Esophagus muscularis mucosa (tissue), 4 donors: Measurements from ENCODE around the gene C1orf159. TPM values are rescaled to one million over a fixed set of nuclear protein-coding genes. Genes with fewer than 3 reads are reported as not detected.
A peak's percentile ranks its signal among the peaks of the same experiment; 100 is the strongest.

Source experiments
- DNase-seq: peaks from one replicate; pipeline ENCODE4 v3.0.0-alpha.2; 2017; ENCODE audit errors: extremely low spot score
- H3K27ac ChIP-seq, 4 donors: fragments of 200-600 bp; sonication (generic); replicated peaks in 1 of 4; 1 replicate in 3 of 4; 2 replicates in 1 of 4; pipeline ENCODE4 v1.5.1; 2016 to 2019; ENCODE audit warnings: mild to moderate bottlenecking in 1 of 4
- H3K27me3 ChIP-seq, 4 donors: fragments of 200-600 bp; sonication (generic); one replicate each; pipeline versions ENCODE4 v1.5.1 to v1.6.0; 2016 to 2019
- H3K36me3 ChIP-seq, 4 donors: fragments of 200-600 bp; sonication (generic); one replicate each; pipeline ENCODE4 v1.5.1; 2016 to 2019
- H3K4me1 ChIP-seq, 4 donors: fragments of 200-600 bp; sonication (generic); one replicate each; pipeline ENCODE4 v1.5.1; 2016 to 2019
- H3K4me3 ChIP-seq, 4 donors: fragments of 200-600 bp; sonication (generic); 1 replicate in 2 of 4; 2 replicates in 2 of 4; pipeline ENCODE4 v1.5.1; 2016 to 2019; ENCODE audit warnings: mild to moderate bottlenecking in 4 of 4, moderate library complexity in 1 of 4
- H3K9me3 ChIP-seq, 4 donors: fragments of 200-600 bp; sonication (generic); 1 replicate in 3 of 4; 2 replicates in 1 of 4; pipeline ENCODE4 v1.5.1; 2016 to 2019
- CTCF ChIP-seq, 3 experiments: fragments of 200-600 bp in 2 of 3; fragments of 450-650 bp in 1 of 3; sonication (generic) in 2 of 3; IDR thresholded peaks; one replicate each; pipeline ENCODE4 v1.5.1; 2017 to 2019; ENCODE audit warnings: antibody characterized with exemption in 3 of 3, mild to moderate bottlenecking in 2 of 3, moderate library complexity in 1 of 3
- EP300 ChIP-seq: sonication (generic); formaldehyde crosslinking; IDR thresholded peaks from one replicate; pipeline ENCODE4 v1.6.1; 2017; ENCODE audit warnings: antibody characterized with exemption
- POLR2A ChIP-seq: fragments of 450-650 bp; IDR thresholded peaks from one replicate; pipeline ENCODE4 v1.6.1; 2017; ENCODE audit warnings: antibody characterized with exemption, moderate library complexity, mild to moderate bottlenecking, low read depth
- POLR2AphosphoS5 ChIP-seq, 2 donors: sonication (generic); formaldehyde crosslinking; IDR thresholded peaks; one replicate each; pipeline ENCODE4 v1.6.1; 2017; ENCODE audit warnings: antibody characterized with exemption in 2 of 2
- WGBS: methylation state at CpG from one replicate; pipeline ENCODE4 v1.1.5; 2018; 5-methylcytosine and 5-hydroxymethylcytosine counted together
- intact Hi-C: fragments of 100-400 bp; cut with DNase I; formaldehyde crosslinking; loops from one replicate; pipeline ENCODE4 v1.15.1; 2023
- total RNA-seq, 4 donors: library from RNA; depleted of rRNA; stranded (reverse); fragments of >200 nt; gene quantifications; one replicate each; pipeline versions ENCODE4 v1.1.0 to v1.2.1, GENCODE V29; 2016

C1orf159 gene
- total RNA-seq, 4 donors from 2014 or later = 4.2 to 11.9 (median 8.5) TPM

GRCh38 chr1:1163538-1164070 is 47.7 kb upstream of the C1orf159 start:
- no peaks in the 10 kb centered on the region for H3K36me3 ChIP-seq
- H3K4me3 ChIP-seq = peak overlapping the region in 1 of 4 donors; percentile 27
- peaks cover 3 to 10% (median 4%) of the 10 kb centered on the region in 4 donors for H3K4me1 ChIP-seq
- WGBS = 92% methylated on average over 26 of the region's 33 CpGs
- intact Hi-C loops = no loop called here
- H3K27ac ChIP-seq = peak overlapping the region in 1 of 4 donors; percentile 34
- no peak for TF ChIP-seq POLR2A
- TF ChIP-seq CTCF (IDR thresholded peaks at IDR 0.05) = no peak
- TF ChIP-seq EP300 = no peak
- TF ChIP-seq POLR2AphosphoS5 (IDR thresholded peaks at IDR 0.05) = no peak
- DNase-seq = no peak
- peaks cover 0 to 73% (median 19%) of the 10 kb centered on the region in 4 donors for H3K27me3 ChIP-seq
- H3K9me3 ChIP-seq = no peaks in the 10 kb centered on the region

- Histone ChIP-seq H3K9me3 (no peaks in the 10 kb centered on the region), H3K27ac (peak overlapping the region in 1 of 4 donors; percentile 34), H3K27me3 (peaks cover 0 to 66% (median 16%) of the 10 kb centered on the region in 4 donors), H3K4me1 (peaks cover 10 to 18% (median 11%) of the 10 kb centered on the region in 4 donors), H3K36me3 (no peaks in the 10 kb centered on the region), H3K4me3 (peak overlapping the region in 1 of 4 donors; percentile 27)
- intact Hi-C loops = no loop called here
- WGBS = 70% methylated on average over 41 of the region's 73 CpGs
- no peak for DNase-seq
- TF ChIP-seq EP300 (no peak), POLR2A (no peak), CTCF (IDR thresholded peaks at IDR 0.05) (no peak), POLR2AphosphoS5 (IDR thresholded peaks at IDR 0.05) (no peak)
Measured at GRCh38 chr1:1162597-1163537, 47.0 kb upstream of the C1orf159 start.

DNA sequence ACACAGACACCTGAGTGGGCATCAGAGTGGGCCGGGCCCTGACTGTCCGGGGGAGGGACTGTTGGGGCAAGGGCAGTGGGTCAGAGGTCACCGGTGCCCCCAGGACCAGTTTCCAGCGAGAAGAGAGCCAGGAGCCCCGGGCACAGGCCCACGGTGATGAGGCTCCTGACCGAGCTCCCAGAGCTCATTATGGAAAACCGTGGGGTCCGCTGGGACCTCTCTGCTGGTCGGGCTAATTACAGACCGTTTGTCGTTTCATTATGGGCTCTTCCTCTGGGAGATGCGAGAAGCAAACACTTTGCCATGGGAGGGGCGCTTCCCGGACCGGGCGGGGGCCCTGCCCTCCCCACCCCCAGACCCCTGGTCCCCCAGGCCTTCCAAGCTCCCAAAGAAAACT is 45.8 kb upstream of the C1orf159 start:
- Histone ChIP-seq H3K27ac (no peak overlapping the region), H3K4me3 (no peak overlapping the region), H3K27me3 (peaks cover 0 to 54% (median 8%) of the 10 kb centered on the region in 4 donors), H3K9me3 (no peaks in the 10 kb centered on the region), H3K4me1 (peaks cover 11 to 17% (median 15%) of the 10 kb centered on the region in 4 donors), H3K36me3 (no peaks in the 10 kb centered on the region)
- intact Hi-C loops = no loop called here
- DNase-seq = no peak
- 91% methylated on average over 10 of the region's 17 CpGs for WGBS
- TF ChIP-seq POLR2AphosphoS5 (IDR thresholded peaks at IDR 0.05) (no peak), CTCF (IDR thresholded peaks at IDR 0.05) (no peak), POLR2A (no peak), EP300 (no peak)

DNA sequence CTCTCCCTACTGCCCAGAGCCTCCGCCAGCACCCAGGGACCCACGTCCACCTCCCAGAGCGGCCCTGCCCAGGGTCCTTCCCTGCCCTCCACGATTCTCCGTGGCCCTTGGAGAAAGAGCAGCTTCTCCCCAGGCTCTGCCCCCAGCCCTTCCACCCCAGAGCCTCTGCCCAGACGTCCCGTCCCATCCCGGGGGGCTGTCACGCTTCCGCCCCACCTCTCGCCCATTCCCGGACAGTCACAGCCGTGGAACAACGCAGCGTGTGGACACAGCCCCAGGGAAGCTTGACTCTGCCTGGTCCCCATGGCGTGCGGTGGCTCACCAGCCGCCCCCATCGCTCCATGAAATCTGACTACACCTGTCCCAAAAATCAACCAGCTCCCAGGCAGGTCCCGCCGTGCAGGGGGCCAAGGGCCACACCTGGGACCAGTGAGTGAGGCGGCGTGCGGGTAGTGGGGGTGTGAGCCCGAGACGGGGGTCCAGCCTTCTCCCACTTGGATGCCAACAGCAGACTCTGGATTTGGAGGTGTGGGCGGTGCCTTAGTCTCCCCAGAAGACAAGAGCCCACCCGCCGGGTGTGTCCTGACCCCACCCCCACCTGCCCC is 45.3 kb upstream of the C1orf159 start:
- intact Hi-C loops = no loop called here
- Histone ChIP-seq H3K27ac (no peak overlapping the region), H3K4me3 (no peak overlapping the region), H3K27me3 (peaks cover 0 to 49% (median 3%) of the 10 kb centered on the region in 4 donors), H3K9me3 (no peaks in the 10 kb centered on the region), H3K36me3 (no peaks in the 10 kb centered on the region), H3K4me1 (peaks cover 11 to 17% (median 15%) of the 10 kb centered on the region in 4 donors)
- TF ChIP-seq POLR2AphosphoS5 (IDR thresholded peaks at IDR 0.05) (no peak), EP300 (no peak), CTCF (IDR thresholded peaks at IDR 0.05) (no peak), POLR2A (no peak)
- no peak for DNase-seq
- WGBS = 82% methylated on average over 29 of the region's 29 CpGs
